HG02970 (cell line): ENCODE measurements around the gene SIRPB2.

Experiments
- ATAC-seq: cut with Tn5 transposase; IDR thresholded peaks from one replicate; pipeline ENCODE4 v1.9.1; 2021; ENCODE audit warnings: mild to moderate bottlenecking, moderate library complexity, moderate number of reproducible peaks; ENCODE audit not compliant: unreplicated experiment, low FRiP score

The SIRPB2 gene

GRCh38 chr20:1448081-1448620 lies 43.1 kb downstream of the SIRPB2 start:
- no peak for ATAC-seq

DNA sequence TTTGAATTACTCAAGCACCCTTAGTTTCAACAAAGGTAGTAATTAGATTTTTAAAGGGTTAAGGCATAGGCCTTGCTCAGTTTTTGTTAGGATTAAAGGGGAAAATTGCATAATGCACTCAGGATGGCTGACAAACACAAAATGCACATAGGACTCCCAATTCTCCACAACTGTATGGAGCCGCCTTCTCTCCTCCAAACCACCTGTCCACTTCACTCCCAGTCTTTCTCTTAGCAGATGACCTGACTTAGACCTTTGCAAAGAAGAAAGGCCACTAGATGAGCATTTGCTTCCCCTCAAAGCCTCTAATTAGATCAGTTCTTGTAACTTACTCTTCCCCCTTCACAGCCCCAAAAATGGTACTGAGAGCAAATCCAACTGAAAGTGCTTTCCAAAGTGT lies 44.7 kb downstream of the SIRPB2 start:
- no peak for ATAC-seq

- ATAC-seq: no peak
Observed at GRCh38 chr20:1443085-1443484, 48.1 kb downstream of the SIRPB2 start.

GRCh38 chr20:1442304-1442703 lies 48.9 kb downstream of the SIRPB2 start:
- ATAC-seq: no peak

- ATAC-seq: no peak
Observed at GRCh38 chr20:1441133-1441532, 50.1 kb downstream of the SIRPB2 start.

GRCh38 chr20:1440024-1440423 lies 51.2 kb downstream of the SIRPB2 start:
- ATAC-seq: no peak

GRCh38 chr20:1438361-1438760 lies 52.9 kb downstream of the SIRPB2 start:
- no peak for ATAC-seq

GRCh38 chr20:1437235-1437904 lies 53.9 kb downstream of the SIRPB2 start:
- no peak for ATAC-seq

DNA sequence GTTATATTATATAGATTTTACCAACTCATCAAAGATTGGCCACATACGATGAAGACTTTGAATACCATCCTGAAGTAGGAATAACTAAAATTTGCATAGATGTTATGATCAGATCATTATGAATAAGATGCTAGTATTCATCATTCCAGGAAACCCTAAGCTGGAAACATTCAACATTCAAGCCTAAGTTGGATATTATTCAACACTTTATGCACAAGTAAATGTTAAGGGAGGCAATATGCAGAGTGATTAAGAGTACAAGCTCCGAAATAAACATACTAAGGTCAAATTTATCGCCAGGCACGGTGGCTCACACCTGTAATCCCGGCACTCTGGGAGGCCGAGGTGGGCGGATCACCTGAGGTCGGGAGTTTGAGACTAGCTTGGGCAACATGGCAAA lies 55.0 kb downstream of the SIRPB2 start:
- no peak for ATAC-seq

DNA sequence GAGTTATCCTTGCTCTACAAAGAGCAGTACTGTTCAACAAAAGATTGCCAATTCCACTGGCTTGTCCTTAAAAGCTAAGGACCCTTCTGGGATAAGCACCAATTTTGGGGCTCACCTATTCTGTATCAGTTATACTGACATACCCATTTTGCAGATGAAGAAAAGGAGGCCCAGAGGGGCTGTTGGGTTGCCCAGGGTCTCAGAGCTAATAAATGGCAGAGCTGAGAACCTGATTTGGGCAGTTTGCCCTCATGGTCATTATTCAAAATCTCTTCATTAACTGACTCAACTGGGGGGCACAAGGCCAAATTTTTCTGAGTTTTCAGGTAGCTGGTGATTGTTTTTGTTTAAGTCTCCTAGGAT lies 55.9 kb downstream of the SIRPB2 start:
- ATAC-seq: no peak

DNA sequence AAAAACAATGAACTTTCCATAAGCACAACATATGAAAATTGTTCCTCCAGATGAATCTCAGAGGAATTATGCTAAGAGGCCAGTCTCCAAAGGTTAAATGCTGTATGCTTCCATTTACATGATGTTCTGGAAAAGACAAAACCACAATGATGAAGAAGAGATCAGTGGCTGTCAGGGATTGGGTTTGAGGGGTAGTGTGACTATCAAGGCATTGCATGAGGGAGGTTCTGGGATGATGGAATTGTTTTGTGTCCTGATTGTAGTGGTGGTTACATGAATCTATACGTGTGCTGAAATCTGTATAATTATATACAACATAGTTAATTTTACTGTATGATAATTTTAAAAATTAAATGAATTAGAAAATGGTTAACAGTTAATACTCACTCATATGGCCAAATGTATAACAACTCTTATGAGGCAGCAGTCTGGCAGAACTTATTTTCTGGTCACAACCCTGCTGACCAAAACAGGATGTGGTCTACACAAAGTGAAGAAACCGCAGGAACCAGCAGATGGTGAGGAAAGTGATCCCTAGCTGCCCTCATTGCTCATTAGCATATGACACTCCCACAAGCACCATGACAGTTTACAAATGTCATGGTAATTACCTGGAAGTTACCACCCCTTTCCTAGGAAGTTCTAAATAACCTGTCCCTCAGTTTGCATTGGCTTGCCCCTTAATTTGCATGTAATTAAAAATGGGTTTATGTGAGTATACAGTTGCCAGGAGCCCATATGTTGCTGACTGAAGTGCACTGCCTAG lies 56.5 kb downstream of the SIRPB2 start:
- ATAC-seq: peak; percentile 82

DNA sequence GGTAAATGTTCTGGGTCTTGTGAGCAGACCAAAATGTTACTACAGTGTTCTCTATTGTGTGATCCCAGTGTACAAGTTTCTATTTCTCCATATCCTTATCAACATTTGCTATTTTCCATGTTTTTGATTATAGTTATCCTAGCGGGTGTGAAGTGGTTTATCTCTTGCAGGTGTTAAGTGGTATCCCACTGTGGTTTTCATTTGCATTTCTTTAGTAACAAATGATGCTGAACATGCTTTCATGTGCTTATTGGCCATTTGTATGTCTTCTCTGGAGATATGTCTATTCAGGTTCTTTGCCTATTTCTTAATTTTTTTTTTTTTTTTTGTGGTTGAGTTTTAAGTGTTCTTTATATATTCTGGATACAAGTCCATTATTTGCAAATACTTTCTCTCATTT lies 60.1 kb downstream of the SIRPB2 start:
- no peak for ATAC-seq

DNA sequence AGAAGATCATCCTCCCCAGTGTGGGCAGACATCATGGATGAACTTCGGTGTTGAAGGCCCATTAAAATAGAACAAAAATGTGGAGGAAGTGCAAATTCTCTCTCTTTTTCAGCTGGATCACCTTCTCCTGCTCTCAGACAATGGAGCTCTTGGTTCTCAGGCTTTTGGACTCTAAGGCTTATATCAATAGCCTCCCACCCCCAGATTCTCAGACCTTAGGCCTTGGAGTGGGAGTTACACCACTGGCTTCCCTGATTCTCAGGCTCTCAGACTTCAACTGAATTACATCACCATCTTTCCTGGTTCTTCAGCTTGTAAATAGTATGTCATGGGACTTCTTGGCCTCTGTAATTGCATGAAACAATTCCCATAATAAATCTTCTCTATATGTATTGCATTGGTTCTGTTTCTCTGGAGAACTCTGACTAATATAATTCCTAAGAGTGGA lies 61.2 kb downstream of the SIRPB2 start:
- no peak for ATAC-seq

GRCh38 chr20:1429143-1429728 lies 62.0 kb downstream of the SIRPB2 start:
- ATAC-seq: no peak

GRCh38 chr20:1427457-1428054 lies 63.7 kb downstream of the SIRPB2 start:
- ATAC-seq: no peak

DNA sequence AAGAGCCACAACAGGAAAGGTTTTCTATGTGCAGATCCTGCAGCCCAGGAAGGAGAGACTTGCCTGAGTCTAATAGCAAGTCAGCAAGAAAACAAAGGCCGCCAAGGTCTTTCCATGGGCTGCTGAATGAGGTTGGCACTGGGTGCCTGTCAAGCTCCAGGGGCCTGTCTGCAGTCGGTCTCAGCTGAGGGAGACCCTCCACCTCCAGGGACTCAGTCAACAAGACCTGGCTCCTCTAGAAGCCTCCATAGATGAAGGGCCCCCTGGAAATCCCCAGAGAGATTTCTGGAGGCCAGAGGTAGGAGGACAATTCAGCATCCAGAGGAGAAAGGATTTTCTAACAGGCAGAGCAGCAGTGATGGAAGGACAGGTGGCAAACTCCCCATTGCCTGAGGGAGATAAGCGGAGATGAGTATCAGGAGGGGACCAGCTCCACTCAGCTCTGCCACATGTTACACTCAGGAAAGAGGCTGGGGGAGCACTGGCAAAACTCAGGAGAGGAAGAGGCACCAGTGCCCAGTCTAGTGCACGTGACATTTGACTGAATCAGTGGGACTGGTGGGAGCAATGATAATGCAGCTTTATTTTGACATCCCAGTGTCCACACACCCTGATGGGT lies 64.9 kb downstream of the SIRPB2 start:
- ATAC-seq: no peak
